ENCODE data around the gene SLCO2B1. TPM values are rescaled to one million over a fixed set of nuclear protein-coding genes. Genes with fewer than 3 reads are reported as not detected.

SLCO2B1 gene
- total and polyA plus RNA-seq, 12 donors = 5.8 to 234 (median 122) TPM

DNA sequence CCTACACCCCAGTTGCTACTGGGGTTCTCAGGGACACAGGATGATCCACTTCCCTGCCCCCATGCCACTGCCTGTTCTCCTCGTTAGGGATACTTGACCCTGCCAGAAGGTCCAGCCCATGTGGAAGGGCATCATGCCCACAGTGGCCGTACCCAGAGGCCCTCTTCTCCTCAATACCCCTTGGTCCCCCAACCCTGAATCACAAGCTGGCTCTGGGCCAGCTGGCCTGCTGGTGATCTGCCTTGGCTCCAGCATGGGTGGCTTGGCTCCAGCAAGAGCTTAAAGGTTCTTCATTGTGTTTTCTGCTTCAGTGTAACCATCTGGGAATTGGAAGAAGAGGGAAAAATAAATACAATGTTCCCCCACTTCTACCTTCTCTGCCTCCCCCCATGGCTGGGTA is 78.6 kb downstream of the SLCO2B1 start:
- no peak overlapping the region for H3K4me3 ChIP-seq
- no peak overlapping the region for H3K27ac ChIP-seq
- WGBS, 4 donors = 68 to 85% (median 84%) methylated on average over 2 of the region's 2 CpGs; no CpG with 5 or more reads in 1 of the 4 donors
- H3K4me1 ChIP-seq (replicated peaks in 1 of 2) = no peaks in the 10 kb centered on the region
- intact Hi-C loops (cut with DNase I) = no loop called here
- no peaks in the 10 kb centered on the region for H3K9me3 ChIP-seq (replicated peaks in 1 of 3)
- peak in 1 of 7 donors; percentile 45 for DNase-seq
- H3K36me3 ChIP-seq (replicated peaks in 1 of 2) = no peaks in the 10 kb centered on the region
- no peak for TF ChIP-seq POLR2A (IDR thresholded peaks at IDR 0.05)
- no peaks in the 10 kb centered on the region for H3K27me3 ChIP-seq

DNA sequence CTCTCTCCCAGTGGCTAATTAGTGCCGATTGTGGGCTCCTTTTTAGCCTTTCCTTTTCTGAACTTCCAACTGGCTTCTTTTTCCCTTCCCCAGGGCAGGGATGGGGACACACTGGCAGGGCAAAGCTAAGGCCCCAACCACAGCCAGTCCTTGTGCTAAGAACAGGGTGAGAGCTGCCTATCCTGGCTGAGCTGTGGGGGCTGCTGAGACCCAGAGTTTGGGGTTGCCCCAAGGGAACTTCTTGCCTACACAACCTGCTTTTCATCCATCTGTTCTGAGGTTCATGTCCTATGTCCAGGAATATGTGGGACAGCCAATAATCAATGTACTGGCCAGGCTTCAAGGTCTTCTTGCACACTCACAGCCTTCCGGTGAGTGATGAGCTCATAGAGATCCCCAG is 79.7 kb downstream of the SLCO2B1 start:
- WGBS, 4 donors = 51 to 72% (median 63%) methylated on average over 2 of the region's 2 CpGs
- TF ChIP-seq POLR2A (IDR thresholded peaks at IDR 0.05) = no peak
- TF ChIP-seq, protein P1, sequence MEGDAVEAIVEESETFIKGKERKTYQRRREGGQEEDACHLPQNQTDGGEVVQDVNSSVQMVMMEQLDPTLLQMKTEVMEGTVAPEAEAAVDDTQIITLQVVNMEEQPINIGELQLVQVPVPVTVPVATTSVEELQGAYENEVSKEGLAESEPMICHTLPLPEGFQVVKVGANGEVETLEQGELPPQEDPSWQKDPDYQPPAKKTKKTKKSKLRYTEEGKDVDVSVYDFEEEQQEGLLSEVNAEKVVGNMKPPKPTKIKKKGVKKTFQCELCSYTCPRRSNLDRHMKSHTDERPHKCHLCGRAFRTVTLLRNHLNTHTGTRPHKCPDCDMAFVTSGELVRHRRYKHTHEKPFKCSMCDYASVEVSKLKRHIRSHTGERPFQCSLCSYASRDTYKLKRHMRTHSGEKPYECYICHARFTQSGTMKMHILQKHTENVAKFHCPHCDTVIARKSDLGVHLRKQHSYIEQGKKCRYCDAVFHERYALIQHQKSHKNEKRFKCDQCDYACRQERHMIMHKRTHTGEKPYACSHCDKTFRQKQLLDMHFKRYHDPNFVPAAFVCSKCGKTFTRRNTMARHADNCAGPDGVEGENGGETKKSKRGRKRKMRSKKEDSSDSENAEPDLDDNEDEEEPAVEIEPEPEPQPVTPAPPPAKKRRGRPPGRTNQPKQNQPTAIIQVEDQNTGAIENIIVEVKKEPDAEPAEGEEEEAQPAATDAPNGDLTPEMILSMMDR (IDR thresholded peaks at IDR 0.05) = no peak
- no peaks in the 10 kb centered on the region for H3K36me3 ChIP-seq (replicated peaks in 1 of 2)
- no peaks in the 10 kb centered on the region for H3K9me3 ChIP-seq (replicated peaks in 1 of 3)
- peak in 1 of 7 donors; percentile 6 for DNase-seq
- H3K27ac ChIP-seq = no peak overlapping the region
- H3K27me3 ChIP-seq = no peaks in the 10 kb centered on the region
- intact Hi-C loops (cut with DNase I) = no loop called here
- no peak overlapping the region for H3K4me3 ChIP-seq
- no peaks in the 10 kb centered on the region for H3K4me1 ChIP-seq (replicated peaks in 1 of 2)

DNA sequence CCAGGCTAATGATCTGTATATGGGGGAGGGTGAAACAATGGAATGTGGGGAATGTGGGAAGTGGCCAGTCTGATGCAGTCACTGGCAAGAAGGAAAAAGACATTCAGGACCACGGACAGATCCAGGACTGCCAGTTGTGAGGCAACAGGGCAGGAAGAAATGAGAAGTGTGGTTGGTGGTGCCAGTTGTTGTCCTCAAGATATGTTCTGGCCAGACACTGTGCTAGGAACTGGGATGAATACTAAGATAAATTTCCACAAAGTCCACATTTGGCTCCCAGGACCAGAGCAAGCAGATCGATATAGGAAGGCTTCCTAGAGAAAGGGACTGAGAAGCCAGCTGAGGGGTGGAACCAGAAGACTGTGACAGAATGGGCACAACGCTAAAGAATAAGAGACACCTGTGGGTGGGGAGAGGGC is 82.9 kb downstream of the SLCO2B1 start:
- WGBS, 4 donors = 48 to 55% (median 52%) methylated on average over 3 of the region's 3 CpGs
- peak; percentile 27 to 50 (median 47) for DNase-seq
- no peak for TF ChIP-seq POLR2A (IDR thresholded peaks at IDR 0.05)
- TF ChIP-seq, protein P1 (IDR thresholded peaks at IDR 0.05) = no peak

DNA sequence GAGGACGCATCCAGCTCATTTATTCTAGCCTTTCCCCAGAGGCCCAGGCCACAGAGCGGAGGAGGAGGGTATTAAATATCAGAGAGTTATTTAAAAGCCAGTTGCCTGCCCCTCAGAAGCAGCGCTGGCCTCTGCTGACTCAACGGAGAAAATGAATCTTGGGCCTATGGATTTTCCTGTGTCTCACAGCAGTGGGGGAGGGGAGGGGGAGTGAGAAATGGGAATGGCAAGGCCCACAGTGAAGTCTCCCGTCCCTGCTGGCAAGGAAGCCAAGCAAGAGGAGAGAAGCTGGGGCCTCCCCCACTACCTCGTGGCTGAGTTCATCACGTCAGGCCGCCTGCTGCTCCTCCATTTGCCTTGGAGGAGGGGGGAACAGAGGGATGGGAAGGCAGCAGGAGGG is 85.2 kb downstream of the SLCO2B1 start:
- peak in 1 of 7 donors; percentile 41 for DNase-seq
- Histone ChIP-seq H3K27ac (no peak overlapping the region), H3K4me1 (replicated peaks in 1 of 2) (peaks cover 0 to 9% of the 10 kb centered on the region in 2 donors), H3K36me3 (replicated peaks in 1 of 2) (no peaks in the 10 kb centered on the region), H3K4me3 (no peak overlapping the region), H3K27me3 (no peaks in the 10 kb centered on the region), H3K9me3 (replicated peaks in 1 of 3) (no peaks in the 10 kb centered on the region)
- WGBS, 4 donors = 60 to 73% (median 64%) methylated on average over 5 to 8 of the region's 8 CpGs
- no peak for TF ChIP-seq POLR2A (IDR thresholded peaks at IDR 0.05)
- TF ChIP-seq, protein P1 (IDR thresholded peaks at IDR 0.05) = no peak
- intact Hi-C loops (cut with DNase I) = no loop called here

More for the DNA sequence above, 82.9 kb downstream of the SLCO2B1 start:
- Histone ChIP-seq H3K27me3 (no peaks in the 10 kb centered on the region), H3K4me1 (replicated peaks in 1 of 2) (no peaks in the 10 kb centered on the region), H3K4me3 (no peak overlapping the region), H3K36me3 (replicated peaks in 1 of 2) (no peaks in the 10 kb centered on the region), H3K9me3 (replicated peaks in 1 of 3) (no peaks in the 10 kb centered on the region), H3K27ac (no peak overlapping the region)
- intact Hi-C loops (cut with DNase I) = no loop called here

DNA sequence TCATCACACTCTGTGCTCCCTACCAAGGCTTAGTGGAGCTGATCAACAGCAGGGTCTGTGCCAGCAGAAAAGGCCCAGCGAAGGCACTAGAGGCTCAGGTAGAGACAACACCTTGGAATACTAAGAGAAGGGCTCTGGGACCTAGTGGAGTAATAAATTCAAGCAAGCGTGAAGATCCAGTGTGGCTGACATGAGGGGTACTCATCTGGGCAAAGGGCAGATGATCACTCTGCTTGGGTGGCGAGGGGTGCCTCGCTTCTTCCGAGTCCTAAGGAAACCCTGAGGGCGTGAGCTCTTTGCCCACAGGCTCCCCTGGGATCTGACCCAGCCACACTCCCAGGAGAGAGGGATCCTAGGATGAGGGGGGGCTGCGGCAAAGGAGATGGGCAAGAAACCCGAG is 86.1 kb downstream of the SLCO2B1 start:
- DNase-seq = peak in 1 of 7 donors; percentile 43
- peaks cover 0 to 9% of the 10 kb centered on the region in 2 donors for H3K4me1 ChIP-seq (replicated peaks in 1 of 2)
- H3K27me3 ChIP-seq = no peaks in the 10 kb centered on the region
- H3K9me3 ChIP-seq (replicated peaks in 1 of 3) = no peaks in the 10 kb centered on the region
- no peak overlapping the region for H3K27ac ChIP-seq
- intact Hi-C loops (cut with DNase I) = no loop called here
- no peak overlapping the region for H3K4me3 ChIP-seq
- 86 to 88% (median 88%) methylated on average over 7 to 8 of the region's 8 CpGs for WGBS, 4 donors
- no peak for TF ChIP-seq POLR2A (IDR thresholded peaks at IDR 0.05)
- TF ChIP-seq, protein P1 (IDR thresholded peaks at IDR 0.05) = no peak
- no peaks in the 10 kb centered on the region for H3K36me3 ChIP-seq (replicated peaks in 1 of 2)
